Glomerular visceral epithelial cell (primary cell): ENCODE measurements around the gene DPP3.
A peak's percentile ranks its signal among the peaks of the same experiment; 100 is the strongest.

ENCODE experiments used
- DNase-seq: peaks from one replicate; pipeline ENCODE4 v3.0.0-alpha.2; 2016; ENCODE audit errors: extremely low spot score

DPP3 gene

GRCh38 chr11:66479394-66480116 lies 679 bp upstream of the DPP3 start:
- DNase-seq: peak; percentile 44

- DNase-seq: no peak
These were observed 4.7 kb downstream of the DPP3 start for GRCh38 chr11:66484806-66485380.

DNA sequence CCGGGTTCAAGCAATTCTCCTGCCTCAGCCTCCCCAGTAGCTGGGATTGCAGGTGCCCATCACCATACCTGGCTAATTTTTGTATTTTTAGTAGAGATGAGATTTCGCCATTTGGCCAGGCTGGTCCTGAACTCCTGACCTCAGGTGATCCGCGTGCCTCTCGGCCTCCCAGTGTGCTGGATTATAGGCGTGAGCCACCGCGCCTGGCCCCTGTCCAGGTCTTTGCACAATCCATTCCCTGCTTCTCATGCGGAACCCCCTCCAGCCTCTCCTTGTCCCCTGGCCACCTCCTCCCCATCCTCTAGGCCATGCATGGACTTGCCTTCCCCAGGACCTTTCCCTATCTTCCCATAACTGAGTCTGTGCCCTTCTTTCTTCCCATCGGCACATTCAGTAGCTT lies 8.7 kb downstream of the DPP3 start:
- no peak for DNase-seq

GRCh38 chr11:66489636-66490035 lies 9.4 kb downstream of the DPP3 start:
- DNase-seq: no peak

GRCh38 chr11:66491315-66491935 lies 11.2 kb downstream of the DPP3 start:
- no peak for DNase-seq

DNA sequence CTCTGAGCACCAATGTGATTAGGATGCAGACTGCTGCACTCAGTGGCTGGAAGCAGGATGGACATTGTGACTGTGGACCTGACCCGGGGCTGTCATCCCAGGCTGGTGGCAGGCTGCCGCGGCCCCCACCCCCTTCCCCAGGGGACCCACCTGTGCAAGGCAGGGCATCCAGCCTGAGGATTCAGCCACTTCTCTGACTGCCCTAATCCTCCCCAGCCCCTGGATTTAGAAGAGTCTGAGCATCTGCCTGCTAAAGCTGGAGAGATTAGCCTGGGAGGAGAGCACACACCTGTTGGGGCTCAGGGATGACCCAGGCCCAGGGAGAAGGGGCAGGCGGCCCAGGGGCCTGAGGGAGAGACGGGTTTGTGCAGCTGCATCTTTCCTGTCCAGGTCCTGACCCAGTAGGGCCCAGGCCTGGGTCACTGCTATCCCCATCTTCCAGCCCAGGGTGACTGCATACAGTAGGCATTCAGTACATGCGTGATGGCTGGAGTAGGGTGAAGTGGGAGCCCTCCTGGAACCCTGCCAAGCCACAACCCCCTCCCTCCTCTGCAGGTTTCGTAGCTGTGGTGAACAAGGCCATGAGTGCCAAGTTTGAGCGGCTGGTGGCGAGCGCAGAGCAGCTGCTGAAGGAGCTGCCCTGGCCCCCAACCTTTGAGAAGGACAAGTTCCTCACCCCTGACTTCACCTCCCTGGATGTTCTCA lies 12.1 kb downstream of the DPP3 start:
- DNase-seq: no peak

GRCh38 chr11:66493130-66493529 lies 12.9 kb downstream of the DPP3 start:
- DNase-seq: no peak

DNA sequence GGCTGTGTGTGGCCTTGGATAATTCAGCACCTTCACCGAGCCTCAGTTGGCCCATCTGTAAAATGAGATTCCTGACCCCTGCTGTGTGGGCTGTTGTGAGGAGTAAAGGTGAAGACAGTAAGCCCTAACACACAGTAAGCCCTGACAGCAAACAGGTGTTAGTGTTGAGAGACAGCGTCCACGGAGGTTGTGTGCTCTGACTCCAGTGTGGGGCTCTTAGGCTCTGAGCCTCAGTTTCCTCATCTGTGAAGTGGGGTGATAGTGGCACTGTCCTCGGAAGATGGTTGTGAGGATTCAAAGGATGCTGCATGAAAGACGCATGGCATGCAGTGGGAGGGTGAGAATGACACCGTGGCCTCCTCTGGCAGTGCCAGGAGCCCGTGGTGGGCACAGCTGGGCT lies 14.2 kb downstream of the DPP3 start:
- no peak for DNase-seq

- no peak for DNase-seq
These were observed 14.7 kb downstream of the DPP3 start for GRCh38 chr11:66494935-66495334.

DNA sequence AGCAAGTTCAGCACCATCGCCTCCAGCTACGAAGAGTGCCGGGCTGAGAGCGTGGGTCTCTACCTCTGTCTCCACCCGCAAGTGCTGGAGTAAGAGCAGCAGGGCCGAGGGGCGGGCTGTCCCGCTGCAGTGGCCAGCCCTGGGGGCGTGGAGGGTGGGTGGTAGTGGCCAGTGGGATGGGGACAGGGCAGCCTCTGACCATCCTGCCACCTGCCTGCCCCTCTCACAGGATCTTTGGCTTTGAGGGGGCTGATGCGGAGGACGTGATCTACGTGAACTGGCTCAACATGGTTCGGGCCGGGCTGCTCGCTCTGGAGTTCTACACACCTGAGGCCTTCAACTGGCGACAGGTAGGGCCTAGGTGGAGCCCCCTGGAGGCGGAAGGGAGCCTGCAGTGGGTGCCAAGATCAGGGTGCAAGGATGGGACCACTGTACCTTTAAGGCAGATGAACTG lies 15.2 kb downstream of the DPP3 start:
- no peak for DNase-seq

DNA sequence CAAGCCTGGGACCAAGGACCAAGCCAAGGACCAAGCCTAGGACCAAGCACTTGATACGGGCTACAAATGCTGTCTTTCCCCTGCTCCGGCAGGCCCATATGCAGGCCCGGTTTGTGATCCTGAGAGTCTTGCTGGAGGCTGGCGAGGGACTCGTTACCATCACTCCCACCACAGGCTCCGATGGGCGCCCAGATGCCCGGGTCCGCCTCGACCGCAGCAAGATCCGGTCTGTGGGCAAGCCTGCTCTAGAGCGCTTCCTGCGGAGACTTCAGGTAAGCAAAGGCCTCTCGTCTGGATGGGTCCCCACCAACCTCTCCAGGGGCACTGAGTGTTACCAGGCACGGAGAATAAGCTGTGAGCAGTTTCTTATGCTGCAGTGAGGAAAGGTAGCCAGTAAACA lies 17.0 kb downstream of the DPP3 start:
- no peak for DNase-seq

GRCh38 chr11:66498506-66498905 lies 18.3 kb downstream of the DPP3 start:
- no peak for DNase-seq

DNA sequence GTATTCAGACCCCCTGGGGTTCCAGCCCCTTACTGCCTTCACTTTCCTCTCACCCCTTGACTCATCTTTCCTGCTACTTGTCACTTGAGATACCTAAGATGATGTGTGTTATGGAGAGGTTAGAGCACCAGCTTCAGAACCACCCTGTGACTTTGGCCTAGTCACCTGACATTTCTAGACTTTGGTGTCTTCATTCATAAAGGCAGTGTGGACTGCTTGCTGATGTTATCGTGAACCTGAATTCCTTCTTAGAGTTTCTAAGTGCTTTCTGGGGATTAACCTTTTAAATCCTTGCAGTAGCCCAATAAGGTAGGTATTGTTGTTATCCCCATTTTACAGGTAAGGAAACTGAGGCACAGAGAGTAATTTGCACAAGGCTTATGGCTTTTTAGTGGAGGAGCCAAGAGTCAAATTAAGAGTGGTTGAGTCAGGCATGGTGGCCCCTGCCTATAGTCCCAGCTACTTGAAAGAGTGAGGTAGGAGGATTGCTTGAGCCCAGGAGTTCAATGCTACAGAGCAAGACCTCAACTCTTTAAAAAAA lies 25.1 kb downstream of the DPP3 start:
- DNase-seq: no peak

- no peak for DNase-seq
These were observed 28.9 kb downstream of the DPP3 start for GRCh38 chr11:66509131-66509561.

DNA sequence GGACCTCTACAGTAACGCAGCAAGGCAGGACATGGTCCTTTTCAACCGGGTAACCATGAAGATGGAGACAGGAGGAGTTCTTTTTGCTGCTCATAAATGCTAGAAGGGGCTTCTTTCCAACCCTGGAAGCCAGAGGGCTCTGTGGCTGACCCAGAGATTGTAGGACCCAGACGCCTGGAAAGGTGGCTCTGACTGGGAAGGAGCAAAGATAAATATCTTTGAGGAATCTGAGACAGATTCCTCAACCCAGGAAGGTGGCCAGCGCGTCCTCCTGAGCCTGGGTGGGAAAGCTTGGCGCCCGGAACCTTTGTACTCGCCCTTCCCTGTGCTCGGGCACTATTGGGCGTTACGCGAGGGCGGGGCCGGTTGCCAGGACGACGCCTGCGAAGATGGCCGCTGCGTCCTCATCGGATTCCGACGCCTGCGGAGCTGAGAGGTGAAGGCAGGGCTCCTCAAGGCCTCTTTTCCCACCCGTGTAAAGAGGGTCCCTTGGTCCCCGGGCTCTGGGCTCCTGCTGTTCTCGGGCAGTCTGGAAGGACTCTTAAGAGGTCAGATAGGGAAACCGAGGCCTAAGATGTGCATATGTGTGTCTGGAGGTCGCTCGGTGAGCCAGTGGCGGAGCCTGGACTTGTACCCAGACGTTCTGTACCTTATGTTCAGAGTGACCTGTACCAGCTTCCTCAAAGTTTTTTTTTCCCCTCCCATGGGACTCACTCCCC lies 30.2 kb downstream of the DPP3 start, which contains the start of gene BBS1:
Gene BBS1, plus strand, starts transcription at position 365 of the 719 bp plus-strand sequence. Its CDS starts 25 bp downstream, at position 390.
- DNase-seq: peak; percentile 76

DNA sequence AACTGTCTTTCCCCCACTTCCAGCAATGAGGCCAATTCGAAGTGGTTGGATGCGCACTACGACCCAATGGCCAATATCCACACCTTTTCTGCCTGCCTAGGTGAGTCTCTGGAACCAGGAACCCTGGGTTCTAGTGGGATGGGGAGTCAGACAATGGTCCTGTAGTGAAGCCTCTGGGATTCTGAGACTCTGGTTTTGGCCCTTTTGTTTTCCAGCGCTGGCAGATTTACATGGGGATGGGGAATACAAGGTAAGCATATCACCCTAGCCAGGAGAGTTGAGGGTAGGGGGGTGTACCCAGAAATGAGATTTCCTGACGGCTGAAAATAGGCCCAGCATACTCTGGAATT lies 30.7 kb downstream of the DPP3 start:
- no peak for DNase-seq

GRCh38 chr11:66523611-66524010 lies 43.4 kb downstream of the DPP3 start:
- DNase-seq: no peak

DNA sequence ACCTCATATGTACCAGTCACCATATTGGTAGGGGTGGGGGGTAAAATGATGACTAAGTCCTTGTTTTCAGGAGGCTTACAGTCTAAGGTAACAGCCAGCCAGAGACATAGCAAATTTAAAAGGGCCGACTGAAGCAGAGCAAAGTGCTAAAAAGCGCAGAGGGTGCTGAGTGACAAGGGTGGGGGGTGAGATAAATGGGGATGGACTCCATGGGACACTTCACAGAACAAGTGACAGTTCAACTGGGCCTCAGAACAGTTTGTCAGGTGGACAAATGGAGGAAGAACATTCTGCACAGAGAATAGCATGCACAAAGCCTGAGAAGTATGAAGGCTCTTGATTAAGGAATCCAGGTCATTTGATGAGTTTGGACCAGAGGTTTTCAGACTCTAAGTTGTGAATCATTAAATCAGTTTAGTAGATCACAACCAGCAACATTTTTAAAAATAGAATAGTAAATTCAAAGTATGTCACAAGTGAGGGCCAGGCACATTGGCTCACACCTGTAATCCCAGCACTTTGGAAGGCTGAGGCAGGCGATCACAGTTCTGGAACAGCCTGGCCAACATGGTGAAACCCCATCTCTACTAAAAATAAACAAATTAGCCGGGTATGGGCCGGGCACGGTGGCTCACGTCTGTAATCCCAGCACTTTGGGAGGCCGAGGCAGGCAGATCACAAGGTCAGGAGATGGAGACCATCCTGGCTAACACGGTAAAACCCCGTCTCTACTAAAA lies 44.2 kb downstream of the DPP3 start:
- no peak for DNase-seq

DNA sequence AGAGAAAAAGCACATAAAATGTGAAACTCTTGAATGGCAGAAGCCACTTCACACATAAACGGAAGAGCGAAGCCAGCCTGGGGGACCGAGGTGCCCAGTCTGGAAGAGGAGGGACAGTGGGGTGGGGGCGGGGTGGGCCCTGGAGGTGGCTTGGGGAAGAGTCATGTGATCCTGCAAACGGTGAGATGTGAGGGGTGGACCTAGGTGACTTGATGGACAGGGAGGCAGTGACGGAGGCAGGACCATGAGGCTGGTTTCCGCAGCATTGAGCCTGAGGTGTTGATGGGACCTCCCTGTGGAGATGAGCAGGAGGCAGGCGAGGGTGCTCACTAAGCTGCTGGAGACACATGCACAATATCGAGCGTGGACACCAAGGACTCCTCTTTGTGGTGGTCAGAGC lies 48.8 kb downstream of the DPP3 start:
- no peak for DNase-seq

DNA sequence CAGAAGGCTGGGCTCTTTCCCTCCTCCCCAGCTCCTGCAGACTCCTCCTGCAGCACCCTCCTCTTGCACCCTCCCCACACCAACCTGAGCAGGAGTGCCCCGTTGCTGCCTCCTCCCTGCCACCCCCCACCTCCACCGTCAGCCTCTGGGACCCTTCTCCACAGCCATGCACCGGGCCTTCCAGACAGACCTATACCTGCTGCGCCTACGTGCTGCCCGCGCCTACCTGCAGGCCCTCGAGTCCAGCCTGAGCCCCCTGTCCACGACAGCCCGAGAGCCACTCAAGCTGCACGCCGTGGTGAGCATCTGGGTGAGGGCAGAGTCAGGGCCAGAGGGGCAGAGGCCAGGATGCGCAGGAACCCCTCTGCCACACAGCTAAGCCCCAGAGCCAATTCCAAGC lies 49.4 kb downstream of the DPP3 start:
- no peak for DNase-seq
